CD4-positive, alpha-beta T cell (primary cell): ENCODE measurements around the gene SPNS1. TPM values are rescaled to one million over a fixed set of nuclear protein-coding genes. Genes with fewer than 3 reads are reported as not detected.

ENCODE experiments used
- ATAC-seq: fragments of 200-7000 bp; cut with Tn5 transposase; one replicate; pipeline ENCODE4 v1.10.0; 2022; ENCODE audit warnings: mild to moderate bottlenecking; ENCODE audit not compliant: poor library complexity
- CTCF ChIA-PET: fragments of 350-600 bp; sonication (Branson Sonifier 250); formaldehyde crosslinking; loops from one replicate; lab custom pipeline; 2021; ENCODE audit warnings: antibody characterized with exemption, inconsistent platforms; lab: Charles Lee
- POLR2A ChIA-PET: fragments of 350-600 bp; sonication (Branson Sonifier 250); formaldehyde crosslinking; loops from one replicate; lab custom pipeline; 2021; ENCODE audit warnings: antibody characterized with exemption, inconsistent platforms; lab: Charles Lee
- DNase-seq, 14 experiments: peaks; one replicate each; pipeline ENCODE4 v3.0.0-alpha.2; 2013 to 2020; ENCODE audit warnings: mixed read lengths in 2 of 14
- H3K27ac ChIP-seq, 2 donors: one replicate each; pipeline versions ENCODE4 v1.5.1 to v1.7.0; 2013; ENCODE audit warnings: low read length in 2 of 2, low read depth in 1 of 2, mild to moderate bottlenecking in 1 of 2
- H3K27me3 ChIP-seq, 2 experiments: 1 replicate in 1 of 2; 2 replicates in 1 of 2; pipeline versions ENCODE4 v1.6.1 to v1.7.0; 2013; ENCODE audit warnings: low read length in 2 of 2, control low read depth in 1 of 2, mild to moderate bottlenecking in 1 of 2, moderate library complexity in 1 of 2; ENCODE audit not compliant: insufficient read depth in 2 of 2, control insufficient read depth in 1 of 2
- H3K36me3 ChIP-seq: one replicate; pipeline ENCODE4 v1.6.1; 2013; ENCODE audit warnings: low read length, control low read depth; ENCODE audit not compliant: insufficient read depth
- H3K4me1 ChIP-seq: one replicate; pipeline ENCODE4 v1.6.1; 2013; ENCODE audit warnings: low read length, control low read depth; ENCODE audit not compliant: insufficient read depth
- H3K4me3 ChIP-seq: one replicate; pipeline ENCODE4 v1.5.1; 2013; ENCODE audit warnings: mild to moderate bottlenecking, low read length, moderate library complexity
- H3K9me3 ChIP-seq, 2 experiments: 1 replicate in 1 of 2; 2 replicates in 1 of 2; pipeline versions ENCODE4 v1.6.1 to v1.7.0; 2013; ENCODE audit warnings: low read length in 2 of 2, mild to moderate bottlenecking in 2 of 2, control low read depth in 1 of 2, moderate library complexity in 1 of 2; ENCODE audit not compliant: control insufficient read depth in 1 of 2, insufficient read depth in 1 of 2
- H3K27ac Mint-ChIP-seq: one replicate; pipeline ENCODE4 v1.8.0; 2020; ENCODE audit warnings: mixed read lengths
- H3K27me3 Mint-ChIP-seq: one replicate; pipeline ENCODE4 v1.8.0; 2021; ENCODE audit warnings: mixed read lengths
- H3K36me3 Mint-ChIP-seq: one replicate; pipeline ENCODE4 v1.8.0; 2021; ENCODE audit warnings: low read depth, mixed read lengths
- H3K4me1 Mint-ChIP-seq: one replicate; pipeline ENCODE4 v1.8.0; 2021; ENCODE audit warnings: low read depth, mixed read lengths
- H3K4me3 Mint-ChIP-seq: one replicate; pipeline ENCODE4 v1.8.0; 2020; ENCODE audit warnings: mild to moderate bottlenecking, mixed read lengths
- H3K9me3 Mint-ChIP-seq: one replicate; pipeline ENCODE4 v1.8.0; 2020; ENCODE audit warnings: mixed read lengths
- CTCF ChIP-seq: fragments of 200-600 bp; IDR thresholded peaks from one replicate; pipeline ENCODE4 v1.8.0; 2022; ENCODE audit warnings: antibody characterized with exemption, mild to moderate bottlenecking
- intact Hi-C, 2 experiments: fragments of 100-400 bp; cut with DNase I in 1 of 2; cut with micrococcal nuclease in 1 of 2; formaldehyde crosslinking; loops; one replicate each; pipeline versions ENCODE4 v1.15.1 to v1.9.0; 2023 to 2025; cut with DNase I, micrococcal nuclease
- total RNA-seq, 174 experiments: library from RNA in 2 of 174; stranded (reverse) in 2 of 174; gene quantifications; one replicate each; pipeline ENCODE4 v1.2.3 and lab custom pipeline; 2021 to 2026

SPNS1 gene
- total RNA-seq, 2 experiments from 2014 or later, result 24.4 to 28.1 TPM

- H3K9me3 ChIP-seq, result no peaks in the 10 kb centered on the region
- H3K27ac ChIP-seq, result no peak overlapping the region
- TF ChIP-seq CTCF, result no peak
- DNase-seq (no peak), ATAC-seq (no peak)
- ChIA-PET POLR2A (interaction anchor here (1.2 to 1.4 kb wide), 2 partner anchors 39 to 41 kb away, joined by 3 to 5 read pairs; no protein-coding TSS in a partner anchor), CTCF (interaction anchor here (0.8 to 1.7 kb wide), 3 partner anchors 11 to 51 kb away, joined by 3 to 5 read pairs (median 3); no protein-coding TSS in a partner anchor)
- peaks cover 41% of the 10 kb centered on the region for H3K4me1 ChIP-seq
- H3K4me1 Mint-ChIP-seq, result peaks cover 54% of the 10 kb centered on the region
- H3K9me3 Mint-ChIP-seq, result no peaks in the 10 kb centered on the region
- no peaks in the 10 kb centered on the region for H3K27me3 ChIP-seq
- H3K27me3 Mint-ChIP-seq, result no peaks in the 10 kb centered on the region
- no peaks in the 10 kb centered on the region for H3K36me3 ChIP-seq
- intact Hi-C loops, result no loop called here
- no peak overlapping the region for H3K4me3 Mint-ChIP-seq
- peak overlapping the region; percentile 78 for H3K27ac Mint-ChIP-seq
- no peaks in the 10 kb centered on the region for H3K36me3 Mint-ChIP-seq
- no peak overlapping the region for H3K4me3 ChIP-seq
Measured at GRCh38 chr16:29028457-29029167, 54.0 kb downstream of the SPNS1 start.

GRCh38 chr16:29029168-29029994 lies 54.8 kb downstream of the SPNS1 start:
- no peaks in the 10 kb centered on the region for H3K9me3 ChIP-seq
- ATAC-seq (peak; percentile 88), DNase-seq (peak in 13 of 14 experiments; percentile 38 to 90 (median 65))
- H3K36me3 Mint-ChIP-seq, result no peaks in the 10 kb centered on the region
- no peak overlapping the region for H3K4me3 Mint-ChIP-seq
- no peaks in the 10 kb centered on the region for H3K27me3 ChIP-seq
- POLR2A ChIA-PET, result interaction anchor here (0.7 to 2.1 kb wide), 5 partner anchors 8 to 55 kb away, joined by 3 to 8 read pairs (median 5); no protein-coding TSS in a partner anchor
- no peaks in the 10 kb centered on the region for H3K27me3 Mint-ChIP-seq
- no peak for TF ChIP-seq CTCF
- H3K4me3 ChIP-seq, result no peak overlapping the region
- peaks cover 33% of the 10 kb centered on the region for H3K4me1 ChIP-seq
- peak overlapping the region; percentile 78 for H3K27ac Mint-ChIP-seq
- no peaks in the 10 kb centered on the region for H3K9me3 Mint-ChIP-seq
- intact Hi-C loops, result no loop called here
- no peak overlapping the region for H3K27ac ChIP-seq
- H3K4me1 Mint-ChIP-seq, result peaks cover 46% of the 10 kb centered on the region
- CTCF ChIA-PET, result interaction anchor here (1.7 to 1.9 kb wide), 2 partner anchors 52 to 55 kb away, joined by 5 to 6 read pairs; partner anchors contain the start of gene SPNS1
- no peaks in the 10 kb centered on the region for H3K36me3 ChIP-seq

- ChIA-PET CTCF (interaction anchor here (1.7 to 1.9 kb wide), 2 partner anchors 53 to 56 kb away, joined by 5 to 6 read pairs; partner anchors contain the start of gene SPNS1), POLR2A (interaction anchor here (0.7 to 2.1 kb wide), 4 partner anchors 9 to 56 kb away, joined by 3 to 8 read pairs (median 6); no protein-coding TSS in a partner anchor)
- Mint-ChIP-seq H3K36me3 (no peaks in the 10 kb centered on the region), H3K27me3 (no peaks in the 10 kb centered on the region), H3K4me3 (no peak overlapping the region), H3K9me3 (no peaks in the 10 kb centered on the region), H3K27ac (no peak overlapping the region), H3K4me1 (peaks cover 37% of the 10 kb centered on the region)
- Histone ChIP-seq H3K4me3 (no peak overlapping the region), H3K36me3 (no peaks in the 10 kb centered on the region), H3K27ac (no peak overlapping the region), H3K4me1 (peaks cover 24% of the 10 kb centered on the region), H3K27me3 (no peaks in the 10 kb centered on the region), H3K9me3 (no peaks in the 10 kb centered on the region)
- TF ChIP-seq CTCF, result no peak
- no peak for DNase-seq
- no peak for ATAC-seq
- intact Hi-C loops, result no loop called here
Measured at GRCh38 chr16:29030086-29030840, 55.7 kb downstream of the SPNS1 start.
